Fibroblast of mammary gland (primary cell): ENCODE measurements around the gene IGF2.

ENCODE experiments used
- DNase-seq: peaks from one replicate; pipeline ENCODE4 v3.0.0-alpha.2; 2010; ENCODE audit warnings: low read depth
- H3K4me3 ChIP-seq: 2 replicates; pipeline ENCODE4 v1.5.1; 2011; ENCODE audit warnings: low read depth, mild to moderate bottlenecking, low read length, moderate library complexity; ENCODE audit not compliant: control insufficient read depth
- CTCF ChIP-seq: conservative IDR thresholded peaks from 2 replicates; pipeline ENCODE4 v1.5.1; 2011; ENCODE audit warnings: low read depth, low read length, inconsistent platforms; ENCODE audit not compliant: control insufficient read depth, insufficient read depth

The IGF2 gene

GRCh38 chr11:2147391-2147790 lies 8.2 kb upstream of the IGF2 start:
- no peak overlapping the region for H3K4me3 ChIP-seq
- no peak for DNase-seq
- TF ChIP-seq CTCF, result no peak

DNA sequence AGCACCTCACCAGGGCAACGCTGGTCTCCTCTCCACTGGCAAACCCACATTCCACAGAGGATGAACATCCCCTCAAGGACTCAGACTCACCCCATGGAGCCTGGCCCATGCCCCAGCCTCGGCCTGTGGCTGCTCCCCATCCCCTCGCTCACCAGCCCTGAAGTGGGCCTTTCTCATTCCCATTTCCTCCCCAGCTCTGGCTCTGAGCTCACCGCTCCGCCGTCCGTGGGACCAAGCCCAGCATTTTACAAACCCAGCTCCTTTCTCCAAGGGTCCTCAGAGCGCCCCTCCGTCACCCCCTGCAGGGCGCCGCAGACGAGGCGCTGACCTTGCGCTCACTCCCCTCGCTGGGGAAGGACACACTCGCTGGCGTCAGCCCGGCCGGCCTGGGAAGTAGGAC lies 6.9 kb upstream of the IGF2 start:
- no peak for DNase-seq
- no peak overlapping the region for H3K4me3 ChIP-seq
- TF ChIP-seq CTCF, result no peak

GRCh38 chr11:2144544-2145248 lies 5.5 kb upstream of the IGF2 start:
- DNase-seq, result no peak
- no peak for TF ChIP-seq CTCF
- H3K4me3 ChIP-seq, result no peak overlapping the region

DNA sequence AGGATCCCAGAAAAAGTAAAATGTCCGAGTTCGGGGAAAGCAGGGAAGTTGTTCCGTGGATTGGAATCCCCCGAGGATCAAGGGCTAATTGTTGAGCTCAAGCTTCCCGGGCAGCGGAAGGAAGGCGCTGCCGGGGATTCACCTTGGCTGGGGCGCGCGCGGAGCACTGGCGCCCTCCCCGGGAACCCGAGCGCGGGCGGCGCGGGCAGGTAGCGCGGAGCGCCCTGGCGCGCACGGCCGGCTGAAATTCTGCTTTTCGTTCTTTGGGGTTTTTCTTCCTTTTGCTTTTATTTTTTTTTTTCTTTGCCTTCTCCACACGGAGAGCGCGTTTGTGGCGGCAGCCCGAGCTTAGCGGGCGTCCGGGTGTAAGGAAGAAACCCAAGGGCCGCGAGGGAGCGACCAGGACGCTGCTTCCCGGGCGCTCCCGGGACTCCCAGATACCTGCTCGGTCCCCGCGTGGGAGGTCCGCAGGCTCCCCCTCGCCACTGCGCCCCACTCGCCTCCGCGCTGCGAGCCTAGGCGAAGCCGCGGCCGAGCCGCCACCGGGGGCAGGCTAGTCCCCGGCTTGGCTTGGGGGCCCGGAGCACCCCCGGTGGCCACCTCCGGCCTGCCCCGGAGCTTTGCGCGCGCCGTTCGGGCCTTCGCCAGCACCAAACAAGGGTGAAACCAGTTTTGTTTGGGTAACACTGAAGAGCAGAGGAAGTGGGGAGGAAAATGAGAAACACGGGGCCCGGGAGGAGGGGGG lies 4.8 kb upstream of the IGF2 start:
- H3K4me3 ChIP-seq, result no peak overlapping the region
- DNase-seq, result no peak
- no peak for TF ChIP-seq CTCF

DNA sequence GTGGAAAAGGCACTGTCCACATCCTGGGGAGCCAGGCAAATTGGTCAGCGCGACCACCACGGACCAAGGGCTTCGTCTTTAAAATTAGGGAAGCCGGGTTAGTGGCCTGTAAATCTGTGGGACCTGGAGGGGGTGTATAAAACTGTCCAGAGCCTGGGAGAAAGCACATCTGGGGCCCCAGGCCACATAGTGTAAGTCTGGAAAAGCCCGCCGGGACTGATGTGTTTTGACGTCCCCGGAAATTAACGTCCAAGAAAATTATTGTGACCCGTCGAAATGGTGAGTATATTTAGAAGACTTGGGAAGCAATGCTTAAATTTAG lies 4.2 kb upstream of the IGF2 start:
- no peak overlapping the region for H3K4me3 ChIP-seq
- DNase-seq, result no peak
- no peak for TF ChIP-seq CTCF

- DNase-seq, result peak; percentile 42
Measured at GRCh38 chr11:2142762-2143202, 3.6 kb upstream of the IGF2 start.

More at GRCh38 chr11:2142762-2143202, 3.6 kb upstream of the IGF2 start:
- no peak for TF ChIP-seq CTCF
- no peak overlapping the region for H3K4me3 ChIP-seq
